OCI-LY3 (cell line): ENCODE results near the gene TCIRG1.
A peak's percentile ranks its signal among the peaks of the same experiment; 100 is the strongest.

ENCODE experiments used
- H2AFZ ChIP-seq: fragments of 200-600, 300-600 bp; shearing (Covaris generic); 2 replicates; pipeline ENCODE4 v1.6.0; 2014; ENCODE audit warnings: antibody characterized with exemption, low read depth, low read length
- H3K27ac ChIP-seq: fragments of 200-600, 300-600 bp; sonication (generic); 2 replicates; pipeline ENCODE4 v1.5.1; 2014; ENCODE audit warnings: mild to moderate bottlenecking, low read length, moderate library complexity, mixed read lengths
- H3K27me3 ChIP-seq: fragments of 200-600, 300-600 bp; sonication (generic); 2 replicates; pipeline ENCODE4 v1.6.1; 2014; ENCODE audit warnings: low read depth, low read length, mixed read lengths
- H3K36me3 ChIP-seq: fragments of 200-600, 300-600 bp; sonication (generic); replicated peaks from 2 replicates; pipeline ENCODE3; 2014; ENCODE audit warnings: low read depth, low read length, mixed read lengths
- H3K4me1 ChIP-seq: fragments of 300-600, 200-600 bp; sonication (generic); 2 replicates; pipeline ENCODE4 v1.6.1; 2014; ENCODE audit warnings: low read length, mixed read lengths
- H3K4me2 ChIP-seq: fragments of 200-600, 300-600 bp; sonication (generic); 2 replicates; pipeline ENCODE4 v1.6.1; 2014; ENCODE audit warnings: low read length, mixed read lengths
- H3K4me3 ChIP-seq: fragments of 300-600, 200-600 bp; sonication (generic); 2 replicates; pipeline ENCODE4 v1.5.1; 2014; ENCODE audit warnings: antibody characterized with exemption, mild to moderate bottlenecking, low read length, moderate library complexity
- H3K79me2 ChIP-seq: fragments of 300-600, 200-600 bp; shearing (Covaris generic); 2 replicates; pipeline ENCODE4 v1.6.1; 2014; ENCODE audit warnings: mild to moderate bottlenecking, low read length, mixed read lengths
- H3K9ac ChIP-seq: fragments of 300-600, 200-600 bp; shearing (Covaris generic); 2 replicates; pipeline ENCODE4 v1.6.0; 2014; ENCODE audit warnings: mild to moderate bottlenecking, low read length, moderate library complexity
- H3K9me3 ChIP-seq: fragments of 200-600, 300-600 bp; shearing (Covaris generic); 2 replicates; pipeline ENCODE4 v1.6.1; 2014; ENCODE audit warnings: low read length, mixed read lengths; ENCODE audit not compliant: insufficient read depth
- H4K20me1 ChIP-seq: fragments of 200-600, 300-600 bp; sonication (generic); 2 replicates; pipeline ENCODE4 v1.6.1; 2016; ENCODE audit warnings: low read length, mixed read lengths; ENCODE audit not compliant: insufficient read depth
- CTCF ChIP-seq: fragments of 200-600, 300-600 bp; sonication (generic); IDR thresholded peaks from 2 replicates; pipeline ENCODE4 v1.5.1; 2014; ENCODE audit warnings: antibody characterized with exemption, low read length, low read depth
- EZH2phosphoT487 ChIP-seq: fragments of 200-600 bp; shearing (Covaris generic); IDR thresholded peaks from 2 replicates; pipeline ENCODE4 v1.6.1; 2018; ENCODE audit warnings: antibody characterized with exemption, mixed run types, low read depth

TCIRG1 gene

GRCh38 chr11:68065841-68066240, 27.0 kb downstream of the TCIRG1 start:
- H3K27me3 ChIP-seq: no peaks in the 10 kb centered on the region
- no peak overlapping the region for H3K27ac ChIP-seq
- H3K4me2 ChIP-seq: no peak overlapping the region
- H3K79me2 ChIP-seq: no peaks in the 10 kb centered on the region
- H3K9ac ChIP-seq: no peak overlapping the region
- H3K4me3 ChIP-seq: no peak overlapping the region
- H3K4me1 ChIP-seq: no peaks in the 10 kb centered on the region
- H2AFZ ChIP-seq: no peak overlapping the region
- no peaks in the 10 kb centered on the region for H3K9me3 ChIP-seq
- no peaks in the 10 kb centered on the region; the same call in 1 of the 2 replicates for H4K20me1 ChIP-seq
- peaks cover 62% of the 10 kb centered on the region for H3K36me3 ChIP-seq
- TF ChIP-seq CTCF (no peak), EZH2phosphoT487 (no peak)

- Histone ChIP-seq H3K9me3 (no peaks in the 10 kb centered on the region), H3K27ac (no peak overlapping the region), H4K20me1 (no peaks in the 10 kb centered on the region; the same call in 1 of the 2 replicates), H3K4me1 (peaks cover 7% of the 10 kb centered on the region), H3K9ac (no peak overlapping the region), H3K79me2 (no peaks in the 10 kb centered on the region), H3K36me3 (peaks cover 59% of the 10 kb centered on the region), H3K4me2 (no peak overlapping the region), H3K27me3 (no peaks in the 10 kb centered on the region), H3K4me3 (no peak overlapping the region), H2AFZ (no peak overlapping the region)
- TF ChIP-seq CTCF (no peak), EZH2phosphoT487 (no peak)
Measured at GRCh38 chr11:68066742-68067141, 27.9 kb downstream of the TCIRG1 start.

GRCh38 chr11:68067991-68068390, 29.2 kb downstream of the TCIRG1 start:
- Histone ChIP-seq H3K4me2 (no peak overlapping the region), H3K4me3 (no peak overlapping the region), H2AFZ (no peak overlapping the region), H3K9ac (no peak overlapping the region), H3K4me1 (peaks cover 11% of the 10 kb centered on the region), H4K20me1 (no peaks in the 10 kb centered on the region; the same call in 1 of the 2 replicates), H3K27me3 (no peaks in the 10 kb centered on the region), H3K9me3 (no peaks in the 10 kb centered on the region), H3K79me2 (no peaks in the 10 kb centered on the region), H3K36me3 (peaks cover 48% of the 10 kb centered on the region), H3K27ac (no peak overlapping the region)
- TF ChIP-seq CTCF: no peak

GRCh38 chr11:68071281-68072048, 32.6 kb downstream of the TCIRG1 start:
- H3K36me3 ChIP-seq: peaks cover 46% of the 10 kb centered on the region
- peaks cover 4% of the 10 kb centered on the region for H4K20me1 ChIP-seq
- no peak overlapping the region for H3K9ac ChIP-seq

More at GRCh38 chr11:68071281-68072048, 32.6 kb downstream of the TCIRG1 start:
- Histone ChIP-seq H3K27me3 (no peaks in the 10 kb centered on the region), H2AFZ (no peak overlapping the region), H3K9me3 (no peaks in the 10 kb centered on the region), H3K27ac (peak overlapping the region; percentile 58), H3K4me2 (peak overlapping the region; percentile 7; the same call in 1 of the 2 replicates), H3K4me1 (peaks cover 11% of the 10 kb centered on the region), H3K79me2 (no peaks in the 10 kb centered on the region), H3K4me3 (no peak overlapping the region)
- TF ChIP-seq EZH2phosphoT487 (no peak), CTCF (no peak)
